ENCODE results near the gene RPS6KB2.

DNA sequence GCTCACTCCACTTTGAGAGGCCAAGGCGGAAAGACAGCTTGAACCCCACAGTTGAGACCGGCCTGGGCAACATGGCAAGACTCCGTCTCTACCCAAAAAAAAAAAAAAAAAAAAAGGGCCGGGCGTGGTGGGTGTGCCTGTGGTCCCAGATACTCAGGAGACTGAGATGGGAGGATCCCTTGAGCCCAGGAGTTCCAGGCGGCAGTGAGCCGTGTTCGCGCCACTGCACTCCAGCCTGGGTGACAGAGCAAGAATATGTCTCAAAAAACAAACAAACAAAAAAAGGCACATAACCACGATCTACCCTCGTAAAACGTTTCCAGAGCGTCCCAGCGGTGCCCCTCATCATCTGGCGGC lies 37.4 kb upstream of the RPS6KB2 start:
- TF ChIP-seq, protein P1, sequence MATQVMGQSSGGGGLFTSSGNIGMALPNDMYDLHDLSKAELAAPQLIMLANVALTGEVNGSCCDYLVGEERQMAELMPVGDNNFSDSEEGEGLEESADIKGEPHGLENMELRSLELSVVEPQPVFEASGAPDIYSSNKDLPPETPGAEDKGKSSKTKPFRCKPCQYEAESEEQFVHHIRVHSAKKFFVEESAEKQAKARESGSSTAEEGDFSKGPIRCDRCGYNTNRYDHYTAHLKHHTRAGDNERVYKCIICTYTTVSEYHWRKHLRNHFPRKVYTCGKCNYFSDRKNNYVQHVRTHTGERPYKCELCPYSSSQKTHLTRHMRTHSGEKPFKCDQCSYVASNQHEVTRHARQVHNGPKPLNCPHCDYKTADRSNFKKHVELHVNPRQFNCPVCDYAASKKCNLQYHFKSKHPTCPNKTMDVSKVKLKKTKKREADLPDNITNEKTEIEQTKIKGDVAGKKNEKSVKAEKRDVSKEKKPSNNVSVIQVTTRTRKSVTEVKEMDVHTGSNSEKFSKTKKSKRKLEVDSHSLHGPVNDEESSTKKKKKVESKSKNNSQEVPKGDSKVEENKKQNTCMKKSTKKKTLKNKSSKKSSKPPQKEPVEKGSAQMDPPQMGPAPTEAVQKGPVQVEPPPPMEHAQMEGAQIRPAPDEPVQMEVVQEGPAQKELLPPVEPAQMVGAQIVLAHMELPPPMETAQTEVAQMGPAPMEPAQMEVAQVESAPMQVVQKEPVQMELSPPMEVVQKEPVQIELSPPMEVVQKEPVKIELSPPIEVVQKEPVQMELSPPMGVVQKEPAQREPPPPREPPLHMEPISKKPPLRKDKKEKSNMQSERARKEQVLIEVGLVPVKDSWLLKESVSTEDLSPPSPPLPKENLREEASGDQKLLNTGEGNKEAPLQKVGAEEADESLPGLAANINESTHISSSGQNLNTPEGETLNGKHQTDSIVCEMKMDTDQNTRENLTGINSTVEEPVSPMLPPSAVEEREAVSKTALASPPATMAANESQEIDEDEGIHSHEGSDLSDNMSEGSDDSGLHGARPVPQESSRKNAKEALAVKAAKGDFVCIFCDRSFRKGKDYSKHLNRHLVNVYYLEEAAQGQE (IDR thresholded peaks at IDR 0.05; ENCODE audit: insufficient read depth in 1 of 2, low read depth in 2 of 2, low read length in 2 of 2), result no peak
- no peak for TF ChIP-seq POLR2AphosphoS5 (IDR thresholded peaks at IDR 0.05; ENCODE audit: low read depth, low read length)
